ENCODE data around the gene SLC37A2.

The SLC37A2 gene

DNA sequence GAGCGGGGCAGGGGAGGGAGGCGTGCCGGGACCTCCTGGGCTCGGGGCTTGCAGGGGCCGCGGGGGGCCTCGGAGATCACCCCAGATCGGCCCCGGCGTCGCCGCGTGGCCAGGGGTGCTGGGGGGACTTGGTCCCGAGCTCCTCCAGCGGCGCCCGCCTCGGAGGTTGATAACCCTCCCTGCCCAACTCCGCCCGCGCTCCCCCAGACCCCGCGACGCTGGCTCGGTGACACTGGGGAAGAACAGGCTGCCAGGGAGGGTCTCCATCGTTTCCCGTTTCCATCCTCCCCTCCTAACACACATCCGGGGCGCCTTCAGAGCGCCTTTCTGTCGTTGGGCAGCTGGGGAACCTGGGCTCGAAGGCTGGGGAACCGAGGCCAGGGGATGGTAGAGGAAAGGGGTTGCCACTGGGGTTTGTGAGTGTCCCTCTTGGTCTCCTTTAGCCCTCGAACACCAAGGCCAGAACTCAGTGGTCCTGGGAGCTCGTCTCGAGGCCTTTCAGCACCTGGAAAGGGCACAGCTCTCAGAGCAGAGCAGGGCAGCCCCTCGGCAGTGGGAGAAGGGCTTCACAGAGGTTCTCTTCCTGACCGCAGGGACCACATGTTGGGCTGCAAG lies 431 bp downstream of the SLC37A2 start:
- Histone ChIP-seq H3K14ac (ENCODE audit: low read length) (peak overlapping the region; percentile 67), H3K4me1 (ENCODE audit: control insufficient read depth in 2 of 2, insufficient read depth in 1 of 2, low read depth in 1 of 2, low read length in 2 of 2) (peaks cover 0 to 6% of the 10 kb centered on the region in 2 donors), H2BK15ac (ENCODE audit: low read length) (no peak overlapping the region), H2BK12ac (ENCODE audit: low read length) (peak overlapping the region; percentile 46), H3K27me3 (ENCODE audit: control insufficient read depth in 3 of 3, insufficient read depth in 3 of 3, low read depth in 1 of 3, low read length in 3 of 3) (peaks cover 0 to 53% (median 28%) of the 10 kb centered on the region in 3 experiments), H3K23ac (ENCODE audit: low read depth, low read length, poor library complexity) (peak overlapping the region; percentile 46), H3K79me1 (ENCODE audit: low read depth, low read length) (no peaks in the 10 kb centered on the region), H4K8ac (ENCODE audit: low read depth, low read length) (no peak overlapping the region), H3K36me3 (replicated peaks in 1 of 2; ENCODE audit: control insufficient read depth in 2 of 2, insufficient read depth in 2 of 2, low read length in 2 of 2) (no peaks in the 10 kb centered on the region), H2BK5ac (ENCODE audit: low read length) (no peak overlapping the region), H3K9ac (ENCODE audit: low read depth, low read length, poor library complexity) (peak overlapping the region; percentile 88), H3K9me3 (replicated peaks in 1 of 2; ENCODE audit: control insufficient read depth in 2 of 2, insufficient read depth in 1 of 2, low read depth in 1 of 2, low read length in 2 of 2) (no peaks in the 10 kb centered on the region), H4K91ac (ENCODE audit: low read depth, low read length, poor library complexity) (no peak overlapping the region), H2AK5ac (ENCODE audit: low read depth, low read length) (no peak overlapping the region), H2AFZ (ENCODE audit: low read length) (peak overlapping the region; percentile 98), H3K4me3 (ENCODE audit: low read length in 2 of 2) (peak overlapping the region; percentile 56 to 81), H3K18ac (ENCODE audit: low read length) (peak overlapping the region; percentile 92), H3K4ac (ENCODE audit: low read length) (no peak overlapping the region), H2BK120ac (ENCODE audit: low read depth, low read length) (no peak overlapping the region), H3K27ac (replicated peaks; ENCODE audit: low read length) (no peak overlapping the region), H3K4me2 (ENCODE audit: insufficient read depth, low read length, poor library complexity, severe bottlenecking) (peak overlapping the region; percentile 100)
- no CpG with 5 or more reads among the region's 38 CpGs for WGBS, 2 donors (ENCODE audit: extremely low coverage in 2 of 2, insufficient read length in 2 of 2, insufficient replicate concordance in 1 of 2)
- peak; percentile 14 for DNase-seq (ENCODE audit: low spot score)

DNA sequence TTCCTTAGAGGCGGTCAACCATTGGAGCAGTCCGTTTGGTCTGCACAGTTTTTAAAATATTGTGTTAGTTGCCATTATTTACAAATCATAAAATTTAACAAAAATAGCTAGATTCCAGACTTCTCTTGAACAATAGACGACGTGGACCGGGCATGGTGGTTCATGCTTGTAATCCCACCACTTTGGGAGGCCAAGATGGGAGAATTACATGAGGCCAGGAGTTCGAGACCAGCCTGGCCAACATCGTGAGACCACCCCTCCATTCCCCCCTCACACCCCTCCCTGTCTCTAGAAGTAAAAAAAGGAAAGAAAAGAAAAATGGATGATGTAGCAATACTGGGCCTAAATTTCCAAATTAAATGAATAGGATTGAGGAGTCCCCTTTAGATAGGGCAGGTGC lies 965 bp downstream of the SLC37A2 start:
- Histone ChIP-seq H3K4me1 (ENCODE audit: control insufficient read depth in 2 of 2, insufficient read depth in 1 of 2, low read depth in 1 of 2, low read length in 2 of 2) (peaks cover 0 to 6% of the 10 kb centered on the region in 2 donors), H3K4me3 (ENCODE audit: low read length in 2 of 2) (no peak overlapping the region)

GRCh38 chr11:125068368-125068767 lies 5.3 kb downstream of the SLC37A2 start:
- Histone ChIP-seq H3K79me1 (ENCODE audit: low read depth, low read length) (no peaks in the 10 kb centered on the region), H4K8ac (ENCODE audit: low read depth, low read length) (no peak overlapping the region), H3K23ac (ENCODE audit: low read depth, low read length, poor library complexity) (no peak overlapping the region), H3K14ac (ENCODE audit: low read length) (no peak overlapping the region), H2BK15ac (ENCODE audit: low read length) (no peak overlapping the region), H3K4me3 (ENCODE audit: low read length in 2 of 2) (no peak overlapping the region), H2BK5ac (ENCODE audit: low read length) (no peak overlapping the region), H3K27me3 (ENCODE audit: control insufficient read depth in 3 of 3, insufficient read depth in 3 of 3, low read depth in 1 of 3, low read length in 3 of 3) (peaks cover 0 to 30% (median 10%) of the 10 kb centered on the region in 3 experiments), H4K91ac (ENCODE audit: low read depth, low read length, poor library complexity) (no peak overlapping the region), H2AFZ (ENCODE audit: low read length) (no peak overlapping the region), H2AK5ac (ENCODE audit: low read depth, low read length) (no peak overlapping the region), H3K4me2 (ENCODE audit: insufficient read depth, low read length, poor library complexity, severe bottlenecking) (no peak overlapping the region), H3K36me3 (replicated peaks in 1 of 2; ENCODE audit: control insufficient read depth in 2 of 2, insufficient read depth in 2 of 2, low read length in 2 of 2) (no peaks in the 10 kb centered on the region), H2BK120ac (ENCODE audit: low read depth, low read length) (no peak overlapping the region), H3K4ac (ENCODE audit: low read length) (no peak overlapping the region), H3K9ac (ENCODE audit: low read depth, low read length, poor library complexity) (no peak overlapping the region), H3K9me3 (replicated peaks in 1 of 2; ENCODE audit: control insufficient read depth in 2 of 2, insufficient read depth in 1 of 2, low read depth in 1 of 2, low read length in 2 of 2) (no peaks in the 10 kb centered on the region), H2BK12ac (ENCODE audit: low read length) (no peak overlapping the region), H3K18ac (ENCODE audit: low read length) (no peak overlapping the region), H3K4me1 (ENCODE audit: control insufficient read depth in 2 of 2, insufficient read depth in 1 of 2, low read depth in 1 of 2, low read length in 2 of 2) (peaks cover 7 to 8% of the 10 kb centered on the region in 2 donors), H3K27ac (replicated peaks; ENCODE audit: low read length) (no peak overlapping the region)
- no CpG with 5 or more reads among the region's 4 CpGs for WGBS, 2 donors (ENCODE audit: extremely low coverage in 2 of 2, insufficient read length in 2 of 2, insufficient replicate concordance in 1 of 2)
- DNase-seq (ENCODE audit: low spot score) = no peak

More for the DNA sequence above, 965 bp downstream of the SLC37A2 start:
- WGBS, 2 donors (ENCODE audit: extremely low coverage in 2 of 2, insufficient read length in 2 of 2, insufficient replicate concordance in 1 of 2) = no CpG with 5 or more reads among the region's 7 CpGs
- no peak overlapping the region for H4K8ac ChIP-seq (ENCODE audit: low read depth, low read length)
- H3K23ac ChIP-seq (ENCODE audit: low read depth, low read length, poor library complexity) = peak overlapping the region; percentile 46
- peak overlapping the region; percentile 89 for H3K18ac ChIP-seq (ENCODE audit: low read length)
- no peaks in the 10 kb centered on the region for H3K79me1 ChIP-seq (ENCODE audit: low read depth, low read length)
- DNase-seq (ENCODE audit: low spot score) = no peak
- no peak overlapping the region for H2BK15ac ChIP-seq (ENCODE audit: low read length)
- peaks cover 0 to 53% (median 28%) of the 10 kb centered on the region in 3 experiments for H3K27me3 ChIP-seq (ENCODE audit: control insufficient read depth in 3 of 3, insufficient read depth in 3 of 3, low read depth in 1 of 3, low read length in 3 of 3)
- no peak overlapping the region for H3K4ac ChIP-seq (ENCODE audit: low read length)
- H2AFZ ChIP-seq (ENCODE audit: low read length) = no peak overlapping the region
- no peak overlapping the region for H2AK5ac ChIP-seq (ENCODE audit: low read depth, low read length)
- no peak overlapping the region for H3K27ac ChIP-seq (replicated peaks; ENCODE audit: low read length)
- no peak overlapping the region for H2BK12ac ChIP-seq (ENCODE audit: low read length)
- no peak overlapping the region for H2BK120ac ChIP-seq (ENCODE audit: low read depth, low read length)
- H3K9ac ChIP-seq (ENCODE audit: low read depth, low read length, poor library complexity) = no peak overlapping the region
- no peak overlapping the region for H4K91ac ChIP-seq (ENCODE audit: low read depth, low read length, poor library complexity)
- no peaks in the 10 kb centered on the region for H3K9me3 ChIP-seq (replicated peaks in 1 of 2; ENCODE audit: control insufficient read depth in 2 of 2, insufficient read depth in 1 of 2, low read depth in 1 of 2, low read length in 2 of 2)
- H3K36me3 ChIP-seq (replicated peaks in 1 of 2; ENCODE audit: control insufficient read depth in 2 of 2, insufficient read depth in 2 of 2, low read length in 2 of 2) = no peaks in the 10 kb centered on the region
- no peak overlapping the region for H2BK5ac ChIP-seq (ENCODE audit: low read length)
- H3K4me2 ChIP-seq (ENCODE audit: insufficient read depth, low read length, poor library complexity, severe bottlenecking) = no peak overlapping the region
- no peak overlapping the region for H3K14ac ChIP-seq (ENCODE audit: low read length)

GRCh38 chr11:125069008-125069407 lies 5.9 kb downstream of the SLC37A2 start:
- Histone ChIP-seq H3K4ac (ENCODE audit: low read length) (no peak overlapping the region), H2BK120ac (ENCODE audit: low read depth, low read length) (no peak overlapping the region), H3K23ac (ENCODE audit: low read depth, low read length, poor library complexity) (no peak overlapping the region), H3K14ac (ENCODE audit: low read length) (no peak overlapping the region), H3K4me2 (ENCODE audit: insufficient read depth, low read length, poor library complexity, severe bottlenecking) (no peak overlapping the region), H3K18ac (ENCODE audit: low read length) (no peak overlapping the region), H2BK12ac (ENCODE audit: low read length) (no peak overlapping the region), H4K8ac (ENCODE audit: low read depth, low read length) (no peak overlapping the region), H3K27ac (replicated peaks; ENCODE audit: low read length) (no peak overlapping the region), H3K4me1 (ENCODE audit: control insufficient read depth in 2 of 2, insufficient read depth in 1 of 2, low read depth in 1 of 2, low read length in 2 of 2) (peaks cover 4 to 8% of the 10 kb centered on the region in 2 donors), H3K9me3 (replicated peaks in 1 of 2; ENCODE audit: control insufficient read depth in 2 of 2, insufficient read depth in 1 of 2, low read depth in 1 of 2, low read length in 2 of 2) (no peaks in the 10 kb centered on the region), H3K79me1 (ENCODE audit: low read depth, low read length) (no peaks in the 10 kb centered on the region), H4K91ac (ENCODE audit: low read depth, low read length, poor library complexity) (no peak overlapping the region), H3K27me3 (ENCODE audit: control insufficient read depth in 3 of 3, insufficient read depth in 3 of 3, low read depth in 1 of 3, low read length in 3 of 3) (peaks cover 0 to 28% (median 4%) of the 10 kb centered on the region in 3 experiments), H3K36me3 (replicated peaks in 1 of 2; ENCODE audit: control insufficient read depth in 2 of 2, insufficient read depth in 2 of 2, low read length in 2 of 2) (no peaks in the 10 kb centered on the region), H2AK5ac (ENCODE audit: low read depth, low read length) (no peak overlapping the region), H3K4me3 (ENCODE audit: low read length in 2 of 2) (no peak overlapping the region), H3K9ac (ENCODE audit: low read depth, low read length, poor library complexity) (no peak overlapping the region), H2AFZ (ENCODE audit: low read length) (no peak overlapping the region), H2BK15ac (ENCODE audit: low read length) (no peak overlapping the region), H2BK5ac (ENCODE audit: low read length) (no peak overlapping the region)
- DNase-seq (ENCODE audit: low spot score) = no peak
- WGBS, 2 donors (ENCODE audit: extremely low coverage in 2 of 2, insufficient read length in 2 of 2, insufficient replicate concordance in 1 of 2) = no CpG with 5 or more reads among the region's 4 CpGs
